KMS-11 (cell line): ENCODE measurements around the gene CACNG4.

Experiments used
- H2AFZ ChIP-seq: fragments of 200-600 bp; sonication (generic); 2 replicates; pipeline ENCODE4 v1.6.1; 2016; ENCODE audit warnings: antibody characterized with exemption, mixed run types, low read depth
- H3K27ac ChIP-seq: fragments of 200-600 bp; sonication (generic); 2 replicates; pipeline ENCODE4 v1.6.1; 2016; ENCODE audit warnings: mild to moderate bottlenecking, mixed run types
- H3K27me3 ChIP-seq: fragments of 200-600 bp; sonication (generic); 2 replicates; pipeline ENCODE4 v1.6.1; 2017; ENCODE audit warnings: mild to moderate bottlenecking, low read depth, mixed run types, moderate library complexity; ENCODE audit not compliant: insufficient read depth
- H3K36me3 ChIP-seq: fragments of 200-600 bp; sonication (generic); 2 replicates; pipeline ENCODE4 v1.6.1; 2017; ENCODE audit warnings: mild to moderate bottlenecking, mixed run types; ENCODE audit not compliant: insufficient read depth
- H3K4me1 ChIP-seq: fragments of 200-600 bp; sonication (generic); 2 replicates; pipeline ENCODE4 v1.6.1; 2016; ENCODE audit warnings: mild to moderate bottlenecking, low read depth, mixed run types; ENCODE audit not compliant: poor library complexity, severe bottlenecking
- H3K4me2 ChIP-seq: fragments of 200-600 bp; sonication (generic); 2 replicates; pipeline ENCODE4 v1.7.0; 2016; ENCODE audit warnings: mild to moderate bottlenecking, mixed run types
- H3K4me3 ChIP-seq: fragments of 200-600 bp; sonication (generic); IDR thresholded peaks from 2 replicates; pipeline ENCODE4 v1.6.1; 2017; ENCODE audit warnings: low read depth, low read length, mixed read lengths; ENCODE audit not compliant: insufficient read depth
- H3K79me2 ChIP-seq: fragments of 200-600 bp; sonication (generic); 2 replicates; pipeline ENCODE4 v1.6.1; 2016; ENCODE audit warnings: low read depth, mixed run types; ENCODE audit not compliant: insufficient read depth
- H3K9ac ChIP-seq: fragments of 200-600 bp; sonication (generic); 2 replicates; pipeline ENCODE4 v1.6.1; 2016; ENCODE audit warnings: mild to moderate bottlenecking, mixed run types
- H4K20me1 ChIP-seq: fragments of 200-600 bp; sonication (generic); 2 replicates; pipeline ENCODE4 v1.6.1; 2016; ENCODE audit warnings: mild to moderate bottlenecking, mixed run types; ENCODE audit not compliant: insufficient read depth
- TF ChIP-seq, protein P1 (sequence below): fragments of 200-600 bp; sonication (generic); conservative IDR thresholded peaks from 2 replicates; pipeline ENCODE4 v1.6.1; 2017; ENCODE audit warnings: low read depth, mild to moderate bottlenecking, antibody characterized with exemption, low read length, moderate library complexity, mixed read lengths

Gene CACNG4

DNA sequence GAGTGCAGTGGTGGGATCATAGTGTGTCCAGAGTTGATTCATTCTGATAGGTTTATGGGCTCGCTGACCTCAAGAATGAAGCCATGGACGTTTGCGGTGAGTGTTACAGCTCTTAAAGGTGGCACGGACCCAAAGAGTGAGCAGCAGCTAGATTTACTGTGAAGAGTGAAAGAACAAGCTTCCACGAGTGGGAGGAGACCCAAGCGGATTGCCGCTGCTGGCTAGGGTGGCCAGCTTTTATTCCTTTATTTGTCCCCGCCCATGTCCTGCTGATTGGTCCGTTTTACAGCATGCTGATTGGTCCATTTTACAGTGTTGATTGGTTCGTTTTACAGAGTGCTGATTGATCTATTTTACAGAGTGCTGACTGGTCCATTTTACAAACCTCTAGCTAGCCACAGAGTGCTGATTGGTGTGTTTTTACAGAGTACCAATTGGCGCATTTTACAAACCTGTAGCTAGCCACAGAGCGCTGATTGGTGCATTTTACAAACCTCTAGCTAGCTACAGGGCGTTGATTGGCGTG lies 17.5 kb downstream of the CACNG4 start:
- Histone ChIP-seq H3K4me2 (no peak overlapping the region), H2AFZ (no peak overlapping the region), H3K27me3 (no peaks in the 10 kb centered on the region; the same call in 1 of the 2 replicates), H4K20me1 (no peaks in the 10 kb centered on the region), H3K9ac (no peak overlapping the region), H3K79me2 (no peaks in the 10 kb centered on the region), H3K27ac (no peak overlapping the region), H3K4me1 (no peaks in the 10 kb centered on the region), H3K4me3 (no peak overlapping the region), H3K36me3 (no peaks in the 10 kb centered on the region)
- TF ChIP-seq, protein P1, sequence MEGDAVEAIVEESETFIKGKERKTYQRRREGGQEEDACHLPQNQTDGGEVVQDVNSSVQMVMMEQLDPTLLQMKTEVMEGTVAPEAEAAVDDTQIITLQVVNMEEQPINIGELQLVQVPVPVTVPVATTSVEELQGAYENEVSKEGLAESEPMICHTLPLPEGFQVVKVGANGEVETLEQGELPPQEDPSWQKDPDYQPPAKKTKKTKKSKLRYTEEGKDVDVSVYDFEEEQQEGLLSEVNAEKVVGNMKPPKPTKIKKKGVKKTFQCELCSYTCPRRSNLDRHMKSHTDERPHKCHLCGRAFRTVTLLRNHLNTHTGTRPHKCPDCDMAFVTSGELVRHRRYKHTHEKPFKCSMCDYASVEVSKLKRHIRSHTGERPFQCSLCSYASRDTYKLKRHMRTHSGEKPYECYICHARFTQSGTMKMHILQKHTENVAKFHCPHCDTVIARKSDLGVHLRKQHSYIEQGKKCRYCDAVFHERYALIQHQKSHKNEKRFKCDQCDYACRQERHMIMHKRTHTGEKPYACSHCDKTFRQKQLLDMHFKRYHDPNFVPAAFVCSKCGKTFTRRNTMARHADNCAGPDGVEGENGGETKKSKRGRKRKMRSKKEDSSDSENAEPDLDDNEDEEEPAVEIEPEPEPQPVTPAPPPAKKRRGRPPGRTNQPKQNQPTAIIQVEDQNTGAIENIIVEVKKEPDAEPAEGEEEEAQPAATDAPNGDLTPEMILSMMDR, result no peak

DNA sequence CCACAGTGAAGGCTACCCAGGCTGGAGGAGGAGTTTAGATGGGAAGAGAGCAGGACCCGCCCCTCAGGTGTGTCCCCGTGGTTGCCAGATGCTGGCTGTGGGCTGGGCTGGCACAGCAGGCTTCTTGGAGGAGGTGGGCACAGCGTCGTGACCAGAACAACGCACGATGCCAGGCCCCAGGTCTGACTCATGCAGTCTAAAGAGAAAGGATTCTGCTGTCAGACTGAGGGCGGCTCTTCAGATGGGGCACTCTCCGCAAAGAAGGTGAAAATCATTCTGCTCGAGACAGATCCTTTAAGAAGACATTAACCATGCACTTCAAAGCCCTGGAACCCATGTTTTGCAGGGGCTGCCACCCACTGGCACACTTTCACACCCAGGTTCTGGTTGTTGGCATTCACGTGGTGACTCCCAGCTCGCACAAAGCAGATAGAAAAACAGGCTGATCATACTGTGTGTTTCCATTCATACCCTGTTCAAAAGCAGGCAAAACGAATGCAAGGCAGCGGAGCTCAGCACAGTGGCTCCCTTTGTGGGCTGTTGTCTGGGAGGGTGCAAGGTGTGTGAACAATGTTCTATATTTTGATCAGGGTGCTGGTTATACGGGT lies 19.0 kb downstream of the CACNG4 start:
- H3K9ac ChIP-seq, result no peak overlapping the region
- no peak overlapping the region for H2AFZ ChIP-seq
- no peaks in the 10 kb centered on the region for H3K79me2 ChIP-seq
- no peaks in the 10 kb centered on the region for H4K20me1 ChIP-seq
- no peaks in the 10 kb centered on the region for H3K4me1 ChIP-seq
- H3K27ac ChIP-seq, result no peak overlapping the region
- no peaks in the 10 kb centered on the region for H3K36me3 ChIP-seq
- H3K4me3 ChIP-seq, result no peak overlapping the region
- no peak overlapping the region for H3K4me2 ChIP-seq
- no peaks in the 10 kb centered on the region for H3K27me3 ChIP-seq
- TF ChIP-seq, protein P1, result no peak

DNA sequence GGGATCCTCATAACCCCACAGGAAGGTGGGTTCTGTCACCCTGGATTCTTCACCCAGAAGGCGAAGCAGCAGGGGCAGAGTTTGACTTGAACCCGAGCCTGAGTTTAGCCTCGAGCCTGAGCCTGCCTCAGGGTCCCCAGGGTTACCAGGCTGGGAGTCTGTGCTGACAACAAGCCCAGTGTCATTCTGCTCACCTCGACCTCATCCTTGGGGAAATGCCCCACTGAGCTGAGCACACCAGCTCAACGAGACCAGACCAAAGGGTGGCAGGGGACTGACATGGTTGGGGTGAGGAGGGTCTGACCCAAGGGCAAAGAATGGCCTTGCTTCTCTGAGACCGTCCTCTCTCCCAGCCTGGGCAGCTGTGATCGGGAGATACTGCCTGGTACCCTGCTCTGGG lies 20.2 kb downstream of the CACNG4 start:
- H3K4me3 ChIP-seq, result no peak overlapping the region
- TF ChIP-seq, protein P1, result no peak
- no peak overlapping the region for H3K4me2 ChIP-seq
- no peak overlapping the region for H2AFZ ChIP-seq
- H3K27ac ChIP-seq, result no peak overlapping the region
- no peaks in the 10 kb centered on the region for H3K4me1 ChIP-seq
- no peaks in the 10 kb centered on the region for H4K20me1 ChIP-seq
- no peaks in the 10 kb centered on the region for H3K79me2 ChIP-seq
- no peaks in the 10 kb centered on the region for H3K36me3 ChIP-seq
- no peaks in the 10 kb centered on the region for H3K27me3 ChIP-seq
- H3K9ac ChIP-seq, result no peak overlapping the region

DNA sequence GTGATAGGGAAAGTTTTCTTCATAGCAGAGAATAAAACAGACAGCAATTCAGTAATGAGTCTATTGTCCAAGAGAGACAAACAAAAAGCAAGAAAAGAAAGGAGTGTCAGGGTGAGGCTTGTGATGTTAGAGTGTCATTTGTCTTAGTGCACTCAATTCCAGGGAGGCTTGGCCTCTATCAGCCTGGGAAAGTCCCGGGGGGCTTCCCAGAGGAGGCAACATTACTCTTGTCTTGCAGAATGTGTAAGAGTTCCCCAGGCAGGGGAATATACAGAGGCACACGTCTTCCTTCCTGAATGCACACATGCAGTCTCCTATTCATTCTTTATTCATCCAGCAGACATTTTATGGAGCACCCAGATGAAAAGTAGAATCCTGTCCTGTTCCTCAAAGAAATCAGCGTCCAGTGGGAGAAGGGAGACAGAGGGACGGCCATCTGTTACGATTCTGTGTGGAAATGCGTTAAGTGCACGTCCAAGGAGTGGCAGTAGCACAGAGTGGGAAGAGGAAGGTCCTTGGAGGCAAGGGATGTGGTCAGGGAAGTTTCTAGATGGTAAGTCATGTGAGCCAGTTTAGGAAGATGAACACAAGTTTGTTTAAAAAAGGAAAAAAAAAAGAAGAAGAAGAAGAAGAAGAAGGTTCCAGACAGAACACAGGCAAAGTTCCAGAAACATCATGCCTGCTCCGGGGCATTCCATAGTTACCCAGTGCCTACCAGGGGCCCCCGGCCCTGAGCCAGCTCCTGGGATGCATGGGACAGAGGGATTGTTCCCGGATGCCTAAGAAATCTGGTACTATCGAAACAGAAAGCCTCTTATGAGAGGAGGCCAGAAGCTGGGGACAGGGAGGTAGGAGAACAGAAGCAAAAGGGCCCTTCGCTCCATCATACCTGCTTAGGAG lies 21.1 kb downstream of the CACNG4 start:
- TF ChIP-seq, protein P1, result no peak
- Histone ChIP-seq H3K9ac (no peak overlapping the region), H3K27me3 (no peaks in the 10 kb centered on the region)

More for the DNA sequence above, 21.1 kb downstream of the CACNG4 start:
- Histone ChIP-seq H3K4me3 (no peak overlapping the region), H3K4me2 (no peak overlapping the region), H3K4me1 (no peaks in the 10 kb centered on the region), H3K36me3 (no peaks in the 10 kb centered on the region), H3K79me2 (no peaks in the 10 kb centered on the region), H2AFZ (no peak overlapping the region), H3K27ac (no peak overlapping the region), H4K20me1 (no peaks in the 10 kb centered on the region)
